K562 (cell line): Measurements from ENCODE around the gene EPB41L2. TPM values are rescaled to one million over a fixed set of nuclear protein-coding genes. Genes with fewer than 3 reads are reported as not detected.

Experiments
- ATAC-seq: fragments of 200-7000 bp; cut with Tn5 transposase; 3 replicates; pipeline ENCODE4 v1.9.1; 2020; ENCODE audit warnings: moderate library complexity
- BruUV-seq: library from RNA; stranded (reverse); fragments of 400-500 nt; replicated peaks from 2 replicates; lab custom pipeline; 2021; lab: Mats Ljungman, UMichigan
- CTCF ChIA-PET: fragments of 300-600 bp; formaldehyde crosslinking; extraction: SDS; loops from one replicate; lab custom pipeline; 2021; ENCODE audit warnings: low intra/inter-chr PET ratio; lab: Yijun Ruan, JAX
- POLR2A ChIA-PET: fragments of 300-600, 350-650 bp; sonication (Branson Sonifier 250); formaldehyde crosslinking; extraction: SDS; loops from one replicate; lab custom pipeline; 2021; ENCODE audit warnings: antibody characterized with exemption, inconsistent platforms; lab: Yijun Ruan, JAX
- DNase-seq, 4 experiments: peaks; one replicate each; pipeline versions ENCODE4 v3.0.0 to v3.0.0-alpha.2; 2011 to 2018; ENCODE audit warnings: low spot score in 3 of 4, mixed read lengths in 3 of 4; ENCODE audit errors: extremely low read depth in 1 of 4
- FAIRE-seq: peaks from 2 replicates; lab custom pipeline; 2011; peaks lifted over from hg19 to GRCh38; lab: Jason Lieb, UNC
- H2AFZ ChIP-seq: 2 replicates; pipeline ENCODE4 v1.6.0; 2011; ENCODE audit warnings: low read depth, low read length, control low read depth, inconsistent platforms
- H3K27ac ChIP-seq: fragments of 200-600 bp; 3 replicates; pipeline ENCODE4 v1.8.0; 2011; ENCODE audit warnings: low read depth, mild to moderate bottlenecking, control low read depth, inconsistent platforms, low read length, moderate library complexity, mixed read lengths; ENCODE audit errors: extremely low read depth
- H3K27me3 ChIP-seq, 2 experiments: fragments of 300-600 bp in 1 of 2; 2 replicates in 1 of 2; 3 replicates in 1 of 2; pipeline versions ENCODE4 v1.6.0 to v1.8.0; 2011; ENCODE audit warnings: inconsistent platforms in 2 of 2, low read length in 2 of 2, mild to moderate bottlenecking in 1 of 2, mixed read lengths in 1 of 2, moderate library complexity in 1 of 2; ENCODE audit not compliant: control insufficient read depth in 2 of 2, insufficient read depth in 2 of 2
- H3K36me3 ChIP-seq: fragments of 300-600 bp; 3 replicates; pipeline ENCODE4 v1.8.0; 2011; ENCODE audit warnings: mild to moderate bottlenecking, low read length, inconsistent platforms; ENCODE audit not compliant: control insufficient read depth, insufficient read depth
- H3K4me1 ChIP-seq, 2 experiments: fragments of 200-600 bp in 1 of 2; replicated peaks in 1 of 2; 2 replicates in 1 of 2; 3 replicates in 1 of 2; pipeline versions ENCODE4 v1.5.1 to v1.8.0; 2011; ENCODE audit warnings: inconsistent platforms in 2 of 2, low read length in 2 of 2, mild to moderate bottlenecking in 1 of 2, mixed read lengths in 1 of 2, moderate library complexity in 1 of 2; ENCODE audit not compliant: control insufficient read depth in 2 of 2, insufficient read depth in 2 of 2
- H3K4me2 ChIP-seq: 2 replicates; pipeline ENCODE4 v1.6.1; 2011; ENCODE audit warnings: low read length, control low read depth, inconsistent platforms, mixed read lengths; ENCODE audit not compliant: insufficient read depth
- H3K4me3 ChIP-seq: fragments of 200-600 bp; sonication (generic), shearing (Covaris generic); 2 replicates; pipeline ENCODE4 v1.5.1; 2016; ENCODE audit warnings: control low read depth, inconsistent platforms
- H3K79me2 ChIP-seq: fragments of 200-600 bp; 3 replicates; pipeline ENCODE4 v1.8.0; 2011; ENCODE audit warnings: low read length, inconsistent platforms; ENCODE audit not compliant: control insufficient read depth, insufficient read depth
- H3K9ac ChIP-seq, 2 experiments: 2 replicates each; pipeline versions ENCODE4 v1.6.0 to v1.6.1; 2011; ENCODE audit warnings: low read depth in 2 of 2, low read length in 2 of 2, control low read depth in 1 of 2, inconsistent platforms in 1 of 2, mild to moderate bottlenecking in 1 of 2, mixed read lengths in 1 of 2; ENCODE audit not compliant: insufficient read depth in 1 of 2
- H3K9me1 ChIP-seq: one replicate; pipeline ENCODE4 v1.6.0; 2011; ENCODE audit warnings: inconsistent platforms, mild to moderate bottlenecking, low read length, moderate library complexity; ENCODE audit not compliant: control insufficient read depth, insufficient read depth
- H3K9me3 ChIP-seq: replicated peaks from 2 replicates; pipeline ENCODE4 v1.5.1; 2011; ENCODE audit warnings: low read depth, low read length, inconsistent platforms; ENCODE audit not compliant: control insufficient read depth, insufficient read depth
- H4K20me1 ChIP-seq: replicated peaks from 2 replicates; pipeline ENCODE4 v1.6.1; 2011; ENCODE audit warnings: low read length, inconsistent platforms, mixed read lengths; ENCODE audit not compliant: control insufficient read depth, insufficient read depth
- CEBPG ChIP-seq, 3 experiments: fragments of 200-800 bp in 1 of 3; sonication (Bioruptor generic) in 1 of 3; sonication (generic) in 1 of 3; formaldehyde crosslinking in 1 of 3; IDR thresholded peaks in 2 of 3; conservative IDR thresholded peaks in 1 of 3; 2 replicates each; pipeline versions ENCODE4 v1.6.1 to v1.8.0; 2016 to 2022; ENCODE audit warnings: missing compliant biosample characterization in 2 of 3, missing genetic modification characterization in 2 of 3, mild to moderate bottlenecking in 1 of 3, missing genetic modification reagents in 1 of 3
- MEIS2 ChIP-seq: fragments of 450-650 bp; IDR thresholded peaks from 2 replicates; pipeline ENCODE4 v1.6.1; 2014; ENCODE audit warnings: mild to moderate bottlenecking; ENCODE audit not compliant: partially characterized antibody
- TGIF2 ChIP-seq: sonication (generic); formaldehyde crosslinking; IDR thresholded peaks from 2 replicates; pipeline ENCODE4 v1.8.1; 2022; ENCODE audit warnings: mild to moderate bottlenecking, missing genetic modification reagents, moderate library complexity
- ZBTB17 ChIP-seq: fragments of 450-650 bp; formaldehyde crosslinking; IDR thresholded peaks from 2 replicates; pipeline ENCODE4 v1.4.0; 2020; ENCODE audit warnings: mild to moderate bottlenecking
- ZNF274 ChIP-seq: IDR thresholded peaks from 2 replicates; pipeline ENCODE4 v1.6.1; 2011; ENCODE audit warnings: low read depth, mild to moderate bottlenecking, low read length, moderate library complexity, borderline replicate concordance
- WGBS: fragments of 100-300 bp; shearing (Covaris generic); methylation state at CpG from one replicate; pipeline ENCODE4 v1.1.6; 2016; ENCODE audit warnings: low coverage, mixed read lengths; ENCODE audit not compliant: insufficient coverage; ENCODE audit errors: missing lambda C conversion rate; 5-methylcytosine and 5-hydroxymethylcytosine counted together
- in situ Hi-C: fragments of 300-500 bp; cut with MboI; formaldehyde crosslinking; loops from 4 replicates; pipeline ENCODE4 v1.15.0; 2018; ENCODE audit warnings: inconsistent platforms, mixed read lengths
- intact Hi-C: fragments of 100-400 bp; cut with micrococcal nuclease; formaldehyde crosslinking; loops from 2 replicates; pipeline ENCODE4 v1.14.2; 2022
- polyA plus RNA-seq, 8 experiments: library from polyadenylated mRNA; depleted of rRNA in 4 of 8; stranded (reverse) in 5 of 8; unstranded in 3 of 8; fragments of >200 nt; fragmentation: Nextera tagmentation in 2 of 8; fragmentation: Illumina TruSeq in 1 of 8; extraction: Ambion mirVana in 2 of 8; extraction: Trizol in 1 of 8; gene quantifications; 2 replicates each; pipeline versions ENCODE4 v1.2.1 to v1.2.3, GENCODE V29; 2011 to 2014; ENCODE audit warnings: inconsistent platforms in 1 of 8, missing spikeins in 1 of 8
- total RNA-seq, 7 experiments: library from RNA; depleted of rRNA in 6 of 7; stranded (reverse); fragments of >200 nt in 6 of 7; fragmentation: Illumina TruSeq in 2 of 7; extraction: Trizol in 2 of 7; gene quantifications; 2 replicates each; pipeline versions ENCODE4 v1.2.1 to v1.2.3, GENCODE V29; 2011 to 2021; ENCODE audit warnings: low replicate concordance in 1 of 7
- TF ChIP-seq, protein P1 (sequence below): sonication (generic); formaldehyde crosslinking; IDR thresholded peaks from 2 replicates; pipeline ENCODE4 v1.8.0; 2023; ENCODE audit warnings: missing genetic modification reagents, mild to moderate bottlenecking, borderline replicate concordance

Gene EPB41L2
- total and polyA plus RNA-seq, 9 of the 15 experiments (the other 6 are each of a cell fraction or from before 2014, with no cell fraction given): 5.1 to 53.6 (median 25.0) TPM

DNA sequence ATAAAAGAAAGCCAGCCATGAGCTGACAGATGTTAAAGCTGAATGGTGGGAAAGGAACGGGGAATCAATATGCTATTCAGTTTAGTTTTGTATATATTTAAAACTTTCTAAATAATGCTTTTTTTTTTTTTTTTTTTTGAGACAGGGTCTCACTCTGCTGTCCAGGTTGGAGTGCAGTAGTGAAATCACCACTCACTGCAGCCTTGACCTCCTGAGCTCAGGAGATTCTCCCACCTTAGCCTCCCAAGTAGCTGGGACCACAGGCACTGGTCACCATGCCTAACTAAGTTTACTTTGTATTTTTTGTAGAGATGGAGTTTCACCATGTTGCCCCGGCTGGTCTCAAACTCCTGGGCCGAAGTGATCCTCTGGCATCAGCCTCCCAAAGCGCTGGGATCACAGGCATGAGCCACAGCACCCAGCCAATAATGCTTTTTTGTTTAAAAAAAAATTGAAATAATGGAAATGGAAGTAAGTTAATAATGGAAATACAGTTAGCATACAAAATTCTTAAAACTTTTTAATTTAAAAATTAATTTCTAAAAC, 19.1 kb downstream of the EPB41L2 start:
- FAIRE-seq: no peak
- WGBS: 28% methylated on average over 4 of the region's 4 CpGs

DNA sequence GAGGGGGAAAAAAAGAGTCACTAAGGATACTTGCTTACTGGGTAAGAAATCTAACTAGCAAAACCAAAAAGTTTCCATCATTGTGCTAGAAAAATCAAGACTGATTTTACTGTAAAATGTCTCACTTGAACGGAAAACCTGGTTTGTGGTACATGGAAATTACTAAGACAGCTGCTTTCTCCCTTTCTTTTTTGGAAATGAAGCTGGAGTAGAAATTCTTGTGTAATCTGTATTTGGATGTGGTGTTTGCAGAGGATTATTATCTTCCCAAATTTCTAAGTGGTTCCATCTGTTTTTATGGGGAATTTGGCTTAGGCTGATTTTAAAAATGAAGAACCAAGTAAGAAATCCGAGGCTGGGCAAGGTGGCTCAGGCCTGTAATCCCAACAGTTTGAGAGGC, 20.4 kb downstream of the EPB41L2 start:
- H3K27me3 ChIP-seq: no peaks in the 10 kb centered on the region
- H4K20me1 ChIP-seq: no peaks in the 10 kb centered on the region
- peaks cover 7% of the 10 kb centered on the region for H3K79me2 ChIP-seq
- ChIA-PET POLR2A (no interaction called here), CTCF (no interaction called here)
- H3K27ac ChIP-seq: no peak overlapping the region
- no peak for DNase-seq
- no peaks in the 10 kb centered on the region for H3K9me1 ChIP-seq
- H3K9ac ChIP-seq: no peak overlapping the region
- no peak overlapping the region for H2AFZ ChIP-seq
- intact Hi-C loops: no loop called here
- H3K4me2 ChIP-seq: no peak overlapping the region
- in situ Hi-C loops: no loop called here
- no peak for FAIRE-seq
- 10% methylated on average over 2 of the region's 2 CpGs for WGBS
- no peak overlapping the region for H3K4me3 ChIP-seq
- H3K36me3 ChIP-seq: no peaks in the 10 kb centered on the region
- H3K4me1 ChIP-seq: no peaks in the 10 kb centered on the region
- ATAC-seq: no peak
- H3K9me3 ChIP-seq: no peaks in the 10 kb centered on the region
- no TSS peak for BruUV-seq
- TF ChIP-seq MEIS2 (no peak), TGIF2 (CRISPR knock-in tag) (no peak)
- TF ChIP-seq, protein P1, sequence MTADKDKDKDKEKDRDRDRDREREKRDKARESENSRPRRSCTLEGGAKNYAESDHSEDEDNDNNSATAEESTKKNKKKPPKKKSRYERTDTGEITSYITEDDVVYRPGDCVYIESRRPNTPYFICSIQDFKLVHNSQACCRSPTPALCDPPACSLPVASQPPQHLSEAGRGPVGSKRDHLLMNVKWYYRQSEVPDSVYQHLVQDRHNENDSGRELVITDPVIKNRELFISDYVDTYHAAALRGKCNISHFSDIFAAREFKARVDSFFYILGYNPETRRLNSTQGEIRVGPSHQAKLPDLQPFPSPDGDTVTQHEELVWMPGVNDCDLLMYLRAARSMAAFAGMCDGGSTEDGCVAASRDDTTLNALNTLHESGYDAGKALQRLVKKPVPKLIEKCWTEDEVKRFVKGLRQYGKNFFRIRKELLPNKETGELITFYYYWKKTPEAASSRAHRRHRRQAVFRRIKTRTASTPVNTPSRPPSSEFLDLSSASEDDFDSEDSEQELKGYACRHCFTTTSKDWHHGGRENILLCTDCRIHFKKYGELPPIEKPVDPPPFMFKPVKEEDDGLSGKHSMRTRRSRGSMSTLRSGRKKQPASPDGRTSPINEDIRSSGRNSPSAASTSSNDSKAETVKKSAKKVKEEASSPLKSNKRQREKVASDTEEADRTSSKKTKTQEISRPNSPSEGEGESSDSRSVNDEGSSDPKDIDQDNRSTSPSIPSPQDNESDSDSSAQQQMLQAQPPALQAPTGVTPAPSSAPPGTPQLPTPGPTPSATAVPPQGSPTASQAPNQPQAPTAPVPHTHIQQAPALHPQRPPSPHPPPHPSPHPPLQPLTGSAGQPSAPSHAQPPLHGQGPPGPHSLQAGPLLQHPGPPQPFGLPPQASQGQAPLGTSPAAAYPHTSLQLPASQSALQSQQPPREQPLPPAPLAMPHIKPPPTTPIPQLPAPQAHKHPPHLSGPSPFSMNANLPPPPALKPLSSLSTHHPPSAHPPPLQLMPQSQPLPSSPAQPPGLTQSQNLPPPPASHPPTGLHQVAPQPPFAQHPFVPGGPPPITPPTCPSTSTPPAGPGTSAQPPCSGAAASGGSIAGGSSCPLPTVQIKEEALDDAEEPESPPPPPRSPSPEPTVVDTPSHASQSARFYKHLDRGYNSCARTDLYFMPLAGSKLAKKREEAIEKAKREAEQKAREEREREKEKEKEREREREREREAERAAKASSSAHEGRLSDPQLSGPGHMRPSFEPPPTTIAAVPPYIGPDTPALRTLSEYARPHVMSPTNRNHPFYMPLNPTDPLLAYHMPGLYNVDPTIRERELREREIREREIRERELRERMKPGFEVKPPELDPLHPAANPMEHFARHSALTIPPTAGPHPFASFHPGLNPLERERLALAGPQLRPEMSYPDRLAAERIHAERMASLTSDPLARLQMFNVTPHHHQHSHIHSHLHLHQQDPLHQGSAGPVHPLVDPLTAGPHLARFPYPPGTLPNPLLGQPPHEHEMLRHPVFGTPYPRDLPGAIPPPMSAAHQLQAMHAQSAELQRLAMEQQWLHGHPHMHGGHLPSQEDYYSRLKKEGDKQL (CRISPR knock-in tag): no peak

More for the DNA sequence above, 19.1 kb downstream of the EPB41L2 start:
- Histone ChIP-seq H3K4me2 (no peak overlapping the region), H3K4me1 (no peaks in the 10 kb centered on the region), H3K27me3 (no peaks in the 10 kb centered on the region), H3K9me1 (no peaks in the 10 kb centered on the region), H3K4me3 (no peak overlapping the region), H3K36me3 (no peaks in the 10 kb centered on the region), H3K79me2 (peaks cover 9% of the 10 kb centered on the region), H3K9ac (no peak overlapping the region), H4K20me1 (no peaks in the 10 kb centered on the region), H3K9me3 (no peaks in the 10 kb centered on the region), H3K27ac (no peak overlapping the region), H2AFZ (no peak overlapping the region)
- in situ Hi-C loops: no loop called here
- BruUV-seq: no TSS peak
- POLR2A ChIA-PET: interaction anchor here (0.6 kb wide), 1 partner anchor 9 kb away, joined by 4 read pairs; no protein-coding TSS in a partner anchor
- ATAC-seq (no peak), DNase-seq (no peak)
- CTCF ChIA-PET: no interaction called here
- intact Hi-C loops: no loop called here
- no peak for TF ChIP-seq CEBPG (CRISPR knock-in tag; IDR thresholded peaks at IDR 0.05)
- TF ChIP-seq CEBPG (tag; conservative IDR thresholded peaks at IDR 0.05 in 1 of 2, IDR thresholded peaks at IDR 0.05 in 1 of 2): no peak
- TF ChIP-seq ZNF274: no peak
- TF ChIP-seq ZBTB17 (CRISPR knock-in tag): no peak
